Stimulated activated CD4-positive, alpha-beta T cell treated with anti-CD3 and anti-CD28 coated beads, Interleukin-2, amount 100 ng/mL, for 4 hours (primary cell): ENCODE results near the gene ATP2B1.
A peak's percentile ranks its signal among the peaks of the same experiment; 100 is the strongest.
"Not testable (repeated sequence)": the region's sequence is repeated elsewhere in the genome, so short reads cannot be mapped to it uniquely, and the experiment has no call there.

Source experiments
- DNase-seq: peaks from one replicate; pipeline ENCODE4 v3.0.0-alpha.2; 2020; ENCODE audit warnings: low read depth

ATP2B1 gene

GRCh38 chr12:89712706-89713105 lies 4.1 kb upstream of the ATP2B1 start:
- DNase-seq = no peak

GRCh38 chr12:89710873-89711750 lies 2.5 kb upstream of the ATP2B1 start:
- no peak for DNase-seq

- no peak for DNase-seq
Observed at GRCh38 chr12:89709995-89710872, 1.6 kb upstream of the ATP2B1 start.

GRCh38 chr12:89709157-89709994 lies 738 bp upstream of the ATP2B1 start:
- DNase-seq = peak; percentile 99

- DNase-seq = peak; percentile 32
Observed at GRCh38 chr12:89707703-89708564, 704 bp downstream of the ATP2B1 start.

GRCh38 chr12:89706986-89707702 lies 1.5 kb downstream of the ATP2B1 start:
- DNase-seq = no peak

- DNase-seq = no peak
Observed at GRCh38 chr12:89706551-89706950, 2.1 kb downstream of the ATP2B1 start.

- no peak for DNase-seq
Observed at GRCh38 chr12:89704457-89704856, 4.2 kb downstream of the ATP2B1 start.

GRCh38 chr12:89703768-89704167 lies 4.9 kb downstream of the ATP2B1 start:
- DNase-seq = no peak

- no peak for DNase-seq
Observed at GRCh38 chr12:89702503-89702902, 6.1 kb downstream of the ATP2B1 start.

GRCh38 chr12:89701606-89702206 lies 6.9 kb downstream of the ATP2B1 start:
- no peak for DNase-seq

GRCh38 chr12:89700191-89700810 lies 8.3 kb downstream of the ATP2B1 start:
- DNase-seq = no peak

GRCh38 chr12:89698607-89699006 lies 10.0 kb downstream of the ATP2B1 start:
- no peak for DNase-seq

GRCh38 chr12:89697728-89698127 lies 10.9 kb downstream of the ATP2B1 start:
- not testable (repeated sequence) for DNase-seq

- DNase-seq = no peak
Observed at GRCh38 chr12:89697296-89697695, 11.3 kb downstream of the ATP2B1 start.

- DNase-seq = no peak
Observed at GRCh38 chr12:89695830-89696229, 12.8 kb downstream of the ATP2B1 start.

- no peak for DNase-seq
Observed at GRCh38 chr12:89695100-89695499, 13.5 kb downstream of the ATP2B1 start.

- DNase-seq = no peak
Observed at GRCh38 chr12:89694542-89694941, 14.1 kb downstream of the ATP2B1 start.

GRCh38 chr12:89693639-89694202 lies 14.9 kb downstream of the ATP2B1 start:
- DNase-seq = no peak
